Retina (tissue), 1 donor: ENCODE measurements around the gene MEGF8.

Experiments
- DNase-seq: peaks from one replicate; pipeline ENCODE4 v3.0.0-alpha.2; 2016

The MEGF8 gene

DNA sequence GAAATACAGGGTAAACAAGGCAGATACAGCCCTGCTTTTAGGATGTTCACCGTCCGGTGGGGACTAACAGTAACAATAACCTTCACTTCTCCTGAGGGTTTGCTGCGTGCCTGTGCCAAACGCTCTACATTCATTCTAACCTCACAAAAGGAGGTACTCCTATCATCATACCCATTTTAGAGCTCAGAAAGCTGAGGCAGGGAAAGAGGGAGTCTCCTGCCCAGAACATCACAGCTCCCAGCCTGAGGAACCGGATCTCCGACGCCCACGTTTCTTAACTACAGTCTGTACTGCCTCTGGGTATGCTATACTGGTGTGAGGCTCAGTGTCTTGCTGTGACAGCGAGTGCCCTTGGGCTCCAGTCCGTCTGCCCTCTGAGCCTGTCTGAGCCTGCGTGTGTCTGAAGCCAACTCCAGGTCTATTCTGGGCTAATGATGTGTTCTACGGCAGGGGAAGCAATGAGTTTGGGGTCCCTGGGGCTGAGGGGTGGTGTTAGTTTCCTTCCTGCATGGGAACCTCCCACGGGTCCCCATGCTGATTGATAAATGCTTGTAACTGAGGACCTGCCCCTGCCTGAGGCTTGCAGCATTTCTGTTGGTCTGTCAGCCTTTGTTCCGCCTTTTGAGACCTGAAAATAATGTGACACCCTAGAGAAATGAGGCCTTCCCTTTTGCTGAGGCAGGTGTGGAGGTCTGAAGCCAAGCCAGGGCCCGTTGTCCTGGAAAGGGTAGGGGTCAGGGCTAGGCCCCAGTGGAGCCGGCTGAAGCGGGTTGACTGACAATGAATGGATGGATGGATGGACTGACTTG, 96.9 kb downstream of the MEGF8 start:
- DNase-seq, result no peak

DNA sequence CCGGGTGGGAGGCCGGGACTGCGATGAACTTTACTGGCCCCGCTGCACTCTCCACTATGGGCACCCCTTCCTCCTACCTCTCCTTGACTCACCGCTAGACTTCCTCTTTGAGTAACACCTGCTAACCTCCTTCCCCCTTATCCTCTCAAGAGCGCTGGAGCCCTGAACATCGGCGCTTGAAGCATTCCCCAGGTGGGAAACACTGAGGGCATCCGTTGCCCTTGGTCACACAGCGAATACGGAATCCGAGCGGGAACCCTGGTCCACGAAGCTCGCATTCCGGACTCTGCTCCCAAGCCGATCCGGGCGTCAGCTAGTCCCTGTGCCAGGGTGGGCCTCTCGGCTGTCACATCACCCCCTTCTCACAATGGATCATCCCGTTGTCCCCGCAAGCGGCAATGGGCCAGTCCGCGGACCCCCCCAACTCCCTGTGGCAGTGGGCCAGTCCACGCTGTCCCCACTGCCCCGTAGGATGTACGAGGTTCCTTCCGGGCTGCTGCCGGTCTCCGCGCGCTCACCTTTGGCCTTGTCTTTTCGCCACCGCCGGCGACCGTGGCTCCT, 97.5 kb downstream of the MEGF8 start:
- peak; percentile 96 for DNase-seq

DNA sequence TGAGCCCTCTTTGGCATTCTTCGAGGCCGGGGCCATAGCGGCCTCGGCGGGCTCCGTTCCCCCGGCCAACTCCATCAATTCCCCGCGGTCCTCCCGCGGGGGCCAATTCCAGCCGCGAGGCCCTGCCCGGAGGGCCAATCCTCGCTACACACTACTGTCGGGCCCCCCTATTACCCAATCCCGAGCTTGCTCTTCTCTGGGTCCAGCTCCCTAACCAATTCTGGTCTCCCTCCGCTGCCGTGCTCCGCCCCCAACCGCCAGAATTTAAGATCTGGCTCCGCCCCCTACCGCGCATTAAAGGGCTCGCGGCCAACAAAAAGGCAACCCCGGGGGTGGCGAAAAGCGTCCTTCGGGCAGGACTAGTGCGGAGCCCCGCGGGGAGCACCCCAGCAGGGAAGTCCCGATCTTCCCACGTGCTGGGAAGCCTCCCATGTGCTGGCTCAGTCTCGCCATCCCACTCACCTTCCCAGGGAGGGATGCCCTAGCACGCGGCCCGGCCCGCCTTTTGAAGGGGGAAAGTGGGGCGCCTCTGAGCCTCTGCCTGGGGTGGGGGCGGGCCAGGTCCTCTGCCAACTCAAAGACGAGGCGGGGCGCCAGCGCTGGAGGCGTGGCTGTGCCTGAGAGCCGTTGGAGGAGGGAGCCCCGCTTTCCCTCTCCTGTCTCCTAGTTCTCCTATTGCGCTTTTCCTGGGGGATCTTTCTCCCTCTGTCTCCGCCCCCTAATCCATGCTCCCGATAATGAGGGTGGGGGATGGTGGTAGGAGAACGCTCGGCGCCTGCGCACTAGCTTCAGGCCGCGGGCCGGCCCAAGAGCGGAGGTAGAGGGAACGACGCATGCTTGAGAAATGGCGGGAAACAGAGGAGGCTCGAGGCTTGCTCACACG, 98.3 kb downstream of the MEGF8 start:
- DNase-seq, result peak; percentile 97

DNA sequence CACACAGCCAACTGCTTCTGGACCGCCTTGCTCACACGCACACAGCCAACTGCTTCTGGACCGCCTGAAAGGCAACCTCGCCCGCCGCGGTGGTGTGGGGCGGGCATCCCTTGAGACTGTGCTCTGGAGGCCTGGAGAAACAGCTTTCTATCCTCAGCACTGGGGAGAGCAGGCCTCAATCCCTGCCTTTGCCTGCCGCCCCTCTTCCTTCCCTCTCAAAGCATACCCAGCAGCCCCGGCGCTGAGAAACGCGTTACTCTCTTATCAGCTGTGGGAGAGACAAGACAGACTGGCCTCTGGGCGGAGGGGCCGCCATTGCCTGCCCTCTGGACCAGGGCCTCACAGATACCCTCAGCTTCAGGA, 98.9 kb downstream of the MEGF8 start:
- DNase-seq, result no peak

DNA sequence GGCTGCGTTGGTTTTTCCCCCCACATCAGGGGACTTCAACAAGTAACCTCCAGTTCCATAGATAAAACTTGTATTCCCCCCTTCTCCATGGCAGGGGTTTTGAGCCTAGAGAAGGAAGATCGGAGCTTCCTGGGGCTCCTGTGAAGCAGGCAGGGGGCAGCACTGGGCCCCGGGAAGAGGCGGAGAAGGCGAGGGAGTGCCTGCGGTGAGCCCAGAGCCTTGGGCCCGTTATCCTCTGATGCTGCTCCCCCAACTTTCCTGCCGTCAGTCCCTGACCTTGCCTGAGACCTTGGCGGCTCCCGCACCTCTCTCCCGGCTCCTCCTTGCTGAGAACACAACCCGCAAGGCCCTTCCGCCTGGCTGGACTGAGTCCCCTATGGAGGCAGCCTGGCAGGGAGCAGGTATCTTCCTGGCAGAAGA, 99.3 kb downstream of the MEGF8 start:
- DNase-seq, result no peak

DNA sequence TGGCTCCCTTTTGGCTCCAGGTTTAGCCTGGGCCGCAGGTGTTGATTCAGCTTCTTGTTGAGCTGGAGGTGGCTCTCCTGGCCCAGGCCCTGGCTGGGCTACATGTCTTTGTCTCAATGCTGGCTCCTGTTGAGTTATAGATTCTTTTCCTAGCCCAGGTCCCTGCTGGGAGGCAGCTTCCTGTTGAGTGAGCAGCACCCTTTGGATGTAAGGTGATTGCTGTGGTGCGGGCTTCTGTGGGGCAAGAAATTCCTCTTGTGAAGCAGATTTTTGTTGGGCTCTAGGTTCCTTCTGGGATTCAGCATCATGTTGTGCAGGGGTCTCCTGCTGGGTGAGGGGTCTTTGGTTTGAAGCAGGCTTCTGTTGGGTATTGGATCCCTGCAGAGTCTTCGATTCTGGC, 101.2 kb downstream of the MEGF8 start:
- no peak for DNase-seq

DNA sequence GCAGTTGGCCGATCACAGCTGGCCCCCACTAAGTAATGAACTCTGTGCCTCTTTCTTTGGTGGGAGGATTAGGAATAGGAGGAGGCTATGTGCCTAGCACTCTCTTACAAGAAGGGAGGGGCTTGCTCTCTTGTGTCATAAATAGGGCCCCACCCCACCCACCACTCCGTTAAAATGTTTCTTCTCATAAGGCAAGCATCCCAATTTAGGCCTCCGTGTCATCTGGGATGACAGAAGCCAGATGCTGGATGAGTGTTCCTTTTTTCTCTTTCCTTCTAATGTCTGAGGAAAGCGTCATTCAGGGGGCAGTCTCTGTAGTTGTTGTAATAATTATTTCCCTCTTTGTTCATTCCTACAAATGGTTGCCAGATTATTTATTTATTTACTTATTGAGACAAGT, 101.9 kb downstream of the MEGF8 start, which contains the start of gene LIPE:
TSS of gene LIPE (minus strand) at position 76 of the 400 bp plus-strand sequence. CDS start 239 bp downstream, outside the sequence.
- DNase-seq, result no peak
